ENCODE results near the gene CUL1.
A peak's percentile ranks its signal among the peaks of the same experiment; 100 is the strongest.

CUL1 gene

GRCh38 chr7:148790131-148790726, 91.5 kb downstream of the CUL1 start:
- DNase-seq (ENCODE audit: low spot score in 2 of 2) (no peak), ATAC-seq (no peak)
- Mint-ChIP-seq H3K4me3 (no peak overlapping the region), H3K27ac (no peak overlapping the region), H3K9me3 (no peaks in the 10 kb centered on the region), H3K4me1 (no peaks in the 10 kb centered on the region), H3K36me3 (peaks cover 100% of the 10 kb centered on the region)

GRCh38 chr7:148790850-148791249, 92.1 kb downstream of the CUL1 start:
- no peak overlapping the region for H3K27ac Mint-ChIP-seq
- peaks cover 100% of the 10 kb centered on the region for H3K36me3 Mint-ChIP-seq
- H3K4me1 Mint-ChIP-seq = no peaks in the 10 kb centered on the region
- H3K9me3 Mint-ChIP-seq = no peaks in the 10 kb centered on the region
- no peak overlapping the region for H3K4me3 Mint-ChIP-seq
- no peak for DNase-seq (ENCODE audit: low spot score in 2 of 2)
- no peak for ATAC-seq

DNA sequence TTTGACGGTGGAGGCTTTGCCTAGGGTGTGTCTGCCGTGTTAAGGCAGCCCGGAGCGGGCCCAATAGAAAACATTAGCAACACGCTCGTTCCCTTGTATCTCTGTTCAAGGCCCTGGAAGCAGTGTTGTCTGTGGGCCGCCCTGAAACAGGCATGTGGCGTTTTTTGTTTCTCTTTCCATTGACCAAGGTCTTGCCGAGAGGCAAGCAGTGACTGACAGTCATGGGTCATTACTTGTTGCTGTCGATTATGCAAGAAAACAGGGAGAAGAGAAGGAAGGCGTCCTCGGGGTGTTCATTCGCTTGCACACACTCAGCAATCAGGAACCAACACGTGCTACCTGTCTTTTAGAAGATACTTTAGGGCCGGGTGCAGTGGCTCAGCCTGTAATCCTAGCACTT, 92.8 kb downstream of the CUL1 start:
- Mint-ChIP-seq H3K9me3 (no peaks in the 10 kb centered on the region), H3K4me1 (no peaks in the 10 kb centered on the region), H3K27ac (no peak overlapping the region), H3K36me3 (peaks cover 100% of the 10 kb centered on the region), H3K4me3 (no peak overlapping the region)
- ATAC-seq = no peak
- no peak for DNase-seq (ENCODE audit: low spot score in 2 of 2)

GRCh38 chr7:148793590-148793989, 94.9 kb downstream of the CUL1 start:
- H3K4me1 Mint-ChIP-seq = no peaks in the 10 kb centered on the region
- H3K4me3 Mint-ChIP-seq = no peak overlapping the region
- no peak for DNase-seq (ENCODE audit: low spot score in 2 of 2)
- no peak for ATAC-seq
- H3K36me3 Mint-ChIP-seq = peaks cover 100% of the 10 kb centered on the region
- H3K9me3 Mint-ChIP-seq = no peaks in the 10 kb centered on the region
- H3K27ac Mint-ChIP-seq = no peak overlapping the region

DNA sequence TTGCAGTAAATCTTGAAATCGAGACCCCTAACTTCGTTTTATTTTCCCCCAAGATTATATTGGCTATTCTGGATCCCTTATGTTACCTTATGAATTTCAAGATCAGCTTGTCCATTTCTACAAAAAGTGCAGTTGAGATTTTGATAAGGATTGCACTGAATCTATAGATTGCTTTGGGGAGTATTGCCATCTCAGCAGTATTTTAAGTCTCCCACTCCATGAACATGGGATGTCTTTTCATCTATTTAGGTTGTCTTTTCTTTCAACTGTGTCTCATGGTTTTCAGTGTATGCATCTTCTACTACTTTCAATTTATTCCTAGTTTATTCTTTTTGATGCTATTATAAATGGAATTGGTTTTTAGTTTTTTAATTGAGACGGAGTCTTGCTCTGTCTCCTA, 95.8 kb downstream of the CUL1 start:
- H3K9me3 Mint-ChIP-seq = no peaks in the 10 kb centered on the region
- H3K27ac Mint-ChIP-seq = no peak overlapping the region
- DNase-seq (ENCODE audit: low spot score in 2 of 2) (no peak), ATAC-seq (no peak)
- H3K36me3 Mint-ChIP-seq = peaks cover 100% of the 10 kb centered on the region
- no peaks in the 10 kb centered on the region for H3K4me1 Mint-ChIP-seq
- no peak overlapping the region for H3K4me3 Mint-ChIP-seq

DNA sequence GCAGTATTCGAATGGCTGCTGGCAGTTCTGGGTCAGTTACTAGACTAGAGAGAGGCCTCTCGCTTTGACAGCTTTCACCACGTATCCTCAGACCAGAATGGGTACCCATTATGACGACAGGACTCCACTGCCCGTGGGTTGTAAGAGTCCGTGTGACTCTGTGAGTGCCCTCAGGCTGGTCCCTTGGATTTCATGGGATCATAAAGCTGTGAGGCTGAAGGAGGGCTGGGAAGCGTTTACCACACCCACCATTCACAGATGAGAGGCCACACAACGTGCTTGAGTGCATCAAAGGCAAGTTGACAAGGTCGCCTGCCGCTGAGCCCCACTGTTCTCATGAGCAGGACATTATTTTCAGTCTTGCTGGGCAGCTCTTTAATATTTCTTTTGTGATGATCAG, 98.1 kb downstream of the CUL1 start:
- H3K36me3 Mint-ChIP-seq = peaks cover 100% of the 10 kb centered on the region
- H3K4me3 Mint-ChIP-seq = no peak overlapping the region
- no peak overlapping the region for H3K27ac Mint-ChIP-seq
- H3K4me1 Mint-ChIP-seq = no peaks in the 10 kb centered on the region
- DNase-seq (ENCODE audit: low spot score in 2 of 2) (no peak), ATAC-seq (no peak)
- no peaks in the 10 kb centered on the region for H3K9me3 Mint-ChIP-seq

GRCh38 chr7:148799893-148800555, 101.3 kb downstream of the CUL1 start:
- Mint-ChIP-seq H3K4me3 (no peak overlapping the region), H3K9me3 (no peaks in the 10 kb centered on the region), H3K27ac (peak overlapping the region; percentile 61), H3K36me3 (peaks cover 92% of the 10 kb centered on the region), H3K4me1 (no peaks in the 10 kb centered on the region)
- no peak for DNase-seq (ENCODE audit: low spot score in 2 of 2)
- no peak for ATAC-seq

- Mint-ChIP-seq H3K4me3 (no peak overlapping the region), H3K9me3 (no peaks in the 10 kb centered on the region), H3K36me3 (peaks cover 92% of the 10 kb centered on the region), H3K4me1 (no peaks in the 10 kb centered on the region), H3K27ac (peak overlapping the region; percentile 61)
- ATAC-seq = no peak
- no peak for DNase-seq (ENCODE audit: low spot score in 2 of 2)
These were observed 102.0 kb downstream of the CUL1 start for GRCh38 chr7:148800677-148801076.

DNA sequence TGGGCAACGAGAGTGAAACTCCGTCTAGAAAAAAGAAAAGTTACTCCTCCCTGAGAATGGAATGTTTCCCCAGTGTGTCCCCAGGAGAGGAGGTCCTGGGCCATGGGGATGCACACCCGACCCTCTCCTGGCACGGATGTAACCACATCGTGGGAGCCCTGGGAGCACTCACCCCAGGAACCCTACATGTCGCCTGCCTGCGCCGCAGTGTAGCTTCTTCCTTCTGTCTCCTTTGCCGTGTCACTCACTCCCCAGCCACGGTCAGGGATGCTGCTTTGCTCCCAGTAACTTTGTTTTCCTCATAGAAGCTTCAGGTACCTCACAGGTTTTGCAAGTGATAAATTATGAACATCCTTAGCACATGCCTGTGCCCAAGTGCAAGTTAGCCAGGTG, 103.4 kb downstream of the CUL1 start:
- Mint-ChIP-seq H3K9me3 (no peaks in the 10 kb centered on the region), H3K27ac (peak overlapping the region; percentile 70), H3K36me3 (peaks cover 92% of the 10 kb centered on the region), H3K4me1 (no peaks in the 10 kb centered on the region), H3K4me3 (no peak overlapping the region)
- no peak for ATAC-seq
- DNase-seq (ENCODE audit: low spot score in 2 of 2) = no peak

- H3K9me3 Mint-ChIP-seq = no peaks in the 10 kb centered on the region
- no peaks in the 10 kb centered on the region for H3K4me1 Mint-ChIP-seq
- peak overlapping the region; percentile 45 for H3K27ac Mint-ChIP-seq
- ATAC-seq = no peak
- no peak for DNase-seq (ENCODE audit: low spot score in 2 of 2)
- H3K36me3 Mint-ChIP-seq = peaks cover 92% of the 10 kb centered on the region
- H3K4me3 Mint-ChIP-seq = no peak overlapping the region
These were observed 104.4 kb downstream of the CUL1 start for GRCh38 chr7:148803094-148803493.

GRCh38 chr7:148804343-148805235, 105.9 kb downstream of the CUL1 start:
- Mint-ChIP-seq H3K36me3 (peaks cover 92% of the 10 kb centered on the region), H3K4me3 (no peak overlapping the region), H3K27ac (peak overlapping the region; percentile 45), H3K4me1 (no peaks in the 10 kb centered on the region), H3K9me3 (no peaks in the 10 kb centered on the region)
- ATAC-seq (no peak), DNase-seq (ENCODE audit: low spot score in 2 of 2) (no peak)

DNA sequence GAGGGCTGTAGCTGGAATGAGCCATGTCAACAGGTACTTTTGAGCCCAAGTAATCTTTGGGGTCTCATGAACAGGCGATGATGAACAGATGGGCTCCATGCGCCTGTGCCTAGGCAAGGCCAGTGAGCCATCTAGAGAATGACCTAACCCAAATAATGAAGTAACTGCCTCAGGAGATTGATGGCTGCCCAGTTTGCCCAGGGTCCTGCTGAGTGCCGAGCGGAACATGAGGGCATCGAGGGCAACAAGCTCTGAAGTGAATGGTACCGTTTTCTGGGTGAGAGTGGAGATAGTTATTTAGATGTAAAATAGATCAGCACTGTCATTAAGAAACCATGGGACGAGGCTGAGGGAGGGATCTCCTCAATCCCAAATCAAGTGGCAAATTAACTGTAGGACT, 107.5 kb downstream of the CUL1 start:
- H3K36me3 Mint-ChIP-seq = peaks cover 92% of the 10 kb centered on the region
- H3K4me3 Mint-ChIP-seq = no peak overlapping the region
- no peak for DNase-seq (ENCODE audit: low spot score in 2 of 2)
- H3K27ac Mint-ChIP-seq = no peak overlapping the region
- H3K4me1 Mint-ChIP-seq = peaks cover 6% of the 10 kb centered on the region
- no peaks in the 10 kb centered on the region for H3K9me3 Mint-ChIP-seq
- no peak for ATAC-seq

DNA sequence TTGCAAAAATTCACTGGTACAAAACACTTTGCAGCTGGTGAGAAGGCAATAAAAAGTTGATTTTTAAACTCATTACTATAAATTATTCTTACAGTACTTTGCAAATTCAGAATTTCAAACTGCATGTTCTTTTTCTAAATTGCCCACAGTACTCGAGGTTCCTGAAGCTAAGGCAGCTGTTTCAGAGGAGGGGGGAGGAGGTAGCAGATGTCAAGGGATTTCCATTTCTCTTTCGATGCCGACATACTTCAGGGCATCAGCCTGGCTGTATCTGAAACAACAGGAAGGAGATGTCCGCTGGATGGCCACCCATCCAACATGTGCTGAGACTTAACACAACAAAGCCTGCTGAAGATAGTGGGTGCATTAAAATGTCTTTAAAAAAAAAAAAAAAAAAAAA, 108.7 kb downstream of the CUL1 start:
- H3K4me3 Mint-ChIP-seq = no peak overlapping the region
- H3K9me3 Mint-ChIP-seq = no peaks in the 10 kb centered on the region
- peaks cover 92% of the 10 kb centered on the region for H3K36me3 Mint-ChIP-seq
- H3K4me1 Mint-ChIP-seq = peaks cover 6% of the 10 kb centered on the region
- no peak for ATAC-seq
- no peak for DNase-seq (ENCODE audit: low spot score in 2 of 2)
- no peak overlapping the region for H3K27ac Mint-ChIP-seq

- Mint-ChIP-seq H3K36me3 (peaks cover 100% of the 10 kb centered on the region), H3K4me1 (peaks cover 6% of the 10 kb centered on the region), H3K4me3 (no peak overlapping the region), H3K9me3 (no peaks in the 10 kb centered on the region), H3K27ac (peak overlapping the region; percentile 78)
- DNase-seq (ENCODE audit: low spot score in 2 of 2) (no peak), ATAC-seq (no peak)
These were observed 111.2 kb downstream of the CUL1 start for GRCh38 chr7:148809856-148810255.

- no peak overlapping the region for H3K27ac Mint-ChIP-seq
- H3K36me3 Mint-ChIP-seq = peaks cover 100% of the 10 kb centered on the region
- H3K4me3 Mint-ChIP-seq = no peak overlapping the region
- DNase-seq (ENCODE audit: low spot score in 2 of 2) (no peak), ATAC-seq (no peak)
- H3K9me3 Mint-ChIP-seq = no peaks in the 10 kb centered on the region
- peaks cover 6% of the 10 kb centered on the region for H3K4me1 Mint-ChIP-seq
These were observed 113.2 kb downstream of the CUL1 start for GRCh38 chr7:148811892-148812291.

GRCh38 chr7:148813890-148814289, 115.2 kb downstream of the CUL1 start:
- H3K4me3 Mint-ChIP-seq = no peak overlapping the region
- no peaks in the 10 kb centered on the region for H3K9me3 Mint-ChIP-seq
- peaks cover 99% of the 10 kb centered on the region for H3K36me3 Mint-ChIP-seq
- peak overlapping the region; percentile 52 for H3K27ac Mint-ChIP-seq
- DNase-seq (ENCODE audit: low spot score in 2 of 2) = no peak
- H3K4me1 Mint-ChIP-seq = peaks cover 6% of the 10 kb centered on the region
- ATAC-seq = no peak

All from stimulated activated effector memory CD8-positive, alpha-beta T cell treated with anti-CD3 and anti-CD28 coated beads, Interleukin-12 subunit alpha, Interleukin-12 subunit beta, amount 100 ng/mL, for 72 hours (primary cell).